CD4-positive, alpha-beta T cell treated with Interleukin-15 for 1 hour (primary cell): Measurements from ENCODE around the gene SLC39A12.

Experiments used
- DNase-seq: peaks from one replicate; pipeline ENCODE4 v3.0.0-alpha.2; 2020

The SLC39A12 gene

GRCh38 chr10:18066947-18067346 is 115.2 kb downstream of the SLC39A12 start:
- DNase-seq: no peak

- no peak for DNase-seq
Measured at GRCh38 chr10:18068401-18068800, 116.7 kb downstream of the SLC39A12 start.

GRCh38 chr10:18071591-18071990 is 119.9 kb downstream of the SLC39A12 start:
- no peak for DNase-seq

- no peak for DNase-seq
Measured at GRCh38 chr10:18073314-18073713, 121.6 kb downstream of the SLC39A12 start.

- DNase-seq: no peak
Measured at GRCh38 chr10:18075881-18076280, 124.2 kb downstream of the SLC39A12 start.

- DNase-seq: no peak
Measured at GRCh38 chr10:18079665-18080295, 128.1 kb downstream of the SLC39A12 start.

- DNase-seq: no peak
Measured at GRCh38 chr10:18082381-18082780, 130.7 kb downstream of the SLC39A12 start.

GRCh38 chr10:18085855-18086254 is 134.1 kb downstream of the SLC39A12 start:
- DNase-seq: no peak

- no peak for DNase-seq
Measured at GRCh38 chr10:18086746-18087145, 135.0 kb downstream of the SLC39A12 start.

GRCh38 chr10:18087355-18087754 is 135.6 kb downstream of the SLC39A12 start:
- DNase-seq: no peak
